IMR-90 (cell line): ENCODE measurements around the gene CDKN2B-AS1.

Experiments
- BHLHE40 ChIP-seq: fragments of 150-350 bp; IDR thresholded peaks from 2 replicates; pipeline ENCODE4 v1.6.1; 2016; ENCODE audit warnings: mild to moderate bottlenecking, low read depth, low read length
- CTCF ChIP-seq: conservative IDR thresholded peaks from 2 replicates; pipeline ENCODE4 v1.5.1; 2012; ENCODE audit warnings: mild to moderate bottlenecking, low read depth, low read length, improper control_type of control experiment
- ELK1 ChIP-seq: fragments of 150-350 bp; IDR thresholded peaks from 2 replicates; pipeline ENCODE4 v1.6.1; 2016; ENCODE audit warnings: low read depth, mild to moderate bottlenecking, low read length, moderate library complexity, borderline replicate concordance
- RAD21 ChIP-seq: IDR thresholded peaks from 2 replicates; pipeline ENCODE4 v1.6.1; 2012; ENCODE audit warnings: low read length, improper control_type of control experiment

GRCh38 chr9:22111176-22111953 lies 116.8 kb downstream of the CDKN2B-AS1 start:
- TF ChIP-seq ELK1 (no peak), CTCF (no peak), BHLHE40 (no peak), RAD21 (no peak)
